ENCODE results near the gene DAGLA.
A peak's percentile ranks its signal among the peaks of the same experiment; 100 is the strongest.

Gene DAGLA

DNA sequence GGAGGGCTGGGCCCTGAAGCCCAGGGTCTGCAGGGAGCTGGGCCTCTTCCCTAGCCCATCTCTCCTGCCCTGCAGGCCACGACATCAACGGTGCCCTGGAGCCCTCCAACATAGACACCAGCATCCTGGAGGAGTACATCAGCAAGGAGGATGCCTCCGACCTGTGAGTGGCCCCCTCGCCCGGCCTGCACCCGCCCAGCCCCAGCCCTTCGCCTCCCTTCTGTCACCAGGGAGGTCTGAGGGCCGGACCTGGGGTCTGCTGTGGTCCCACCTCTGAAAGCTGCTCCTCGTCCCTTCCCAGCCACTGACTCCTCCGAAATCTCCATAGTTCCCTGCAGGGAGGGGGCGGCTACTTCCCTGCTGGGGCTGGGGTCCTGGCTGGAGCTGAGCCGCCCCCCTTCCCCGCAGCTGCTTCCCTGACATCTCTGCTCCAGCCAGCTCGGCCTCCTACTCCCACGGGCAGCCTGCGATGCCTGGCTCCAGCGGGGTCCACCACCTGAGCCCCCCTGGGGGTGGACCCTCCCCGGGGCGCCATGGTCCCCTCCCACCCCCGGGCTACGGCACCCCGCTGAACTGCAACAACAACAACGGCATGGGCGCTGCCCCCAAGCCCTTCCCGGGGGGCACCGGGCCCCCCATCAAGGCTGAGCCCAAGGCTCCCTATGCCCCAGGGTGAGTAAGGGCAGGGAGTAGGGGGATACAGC is 85.5 kb downstream of the DAGLA start:
- DNase-seq = no peak

DNA sequence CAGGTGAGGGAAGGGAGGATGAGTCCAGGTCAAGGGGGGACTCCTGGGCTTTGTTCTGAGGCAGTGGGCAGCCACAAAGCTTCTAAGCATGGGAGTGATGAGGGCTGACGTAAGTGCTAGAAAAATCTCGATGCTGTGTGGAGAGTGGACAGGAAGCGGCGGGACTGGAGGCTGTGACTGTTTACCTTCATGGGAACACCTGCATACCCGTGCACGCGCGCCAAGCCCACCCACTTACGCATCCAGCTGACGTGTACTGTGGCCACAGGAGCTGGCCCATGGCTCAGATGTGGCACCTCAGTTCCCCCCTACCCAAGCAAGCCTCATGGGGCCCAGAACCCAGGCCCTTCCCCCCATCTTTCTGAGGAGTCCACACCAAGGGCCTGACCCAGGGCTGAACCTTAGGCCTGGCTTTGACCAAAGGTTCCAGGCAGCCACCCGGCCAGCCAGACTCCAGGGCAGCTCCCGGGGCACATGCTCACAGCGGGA is 86.2 kb downstream of the DAGLA start:
- DNase-seq = no peak

DNA sequence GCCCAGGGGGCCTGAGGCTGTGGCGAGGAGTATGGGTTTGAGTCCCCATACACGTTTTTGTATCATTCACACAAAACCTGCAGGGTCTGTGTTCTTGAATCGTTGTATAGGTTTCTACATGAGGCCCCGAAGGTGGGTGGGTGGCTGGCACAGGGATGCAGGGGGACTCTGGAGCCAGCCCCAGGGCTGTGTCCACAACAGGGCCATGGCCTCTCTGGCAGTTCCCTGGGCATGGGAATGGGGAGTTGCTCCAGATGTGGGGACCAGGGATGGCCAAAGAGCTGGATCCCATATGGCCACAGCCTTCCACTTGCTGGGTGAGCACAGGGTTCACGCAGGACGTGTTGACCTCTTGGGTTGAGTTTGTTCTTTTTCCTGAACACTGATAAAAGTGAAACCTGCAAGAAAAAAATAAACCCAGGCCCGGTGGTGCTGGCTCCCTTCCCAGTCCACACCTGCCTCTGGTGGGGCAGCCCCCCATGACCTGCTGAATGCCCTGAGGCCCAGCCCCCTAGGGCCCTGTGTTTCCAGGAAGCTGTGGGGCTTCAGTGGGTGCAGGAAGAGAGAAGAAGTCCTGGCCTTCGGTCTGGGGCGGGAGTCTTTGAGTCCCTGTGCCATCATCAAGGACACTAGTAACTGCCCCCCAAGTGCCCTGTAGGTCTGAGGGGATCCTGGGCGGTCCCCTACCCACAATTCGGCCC is 88.3 kb downstream of the DAGLA start:
- DNase-seq = no peak

DNA sequence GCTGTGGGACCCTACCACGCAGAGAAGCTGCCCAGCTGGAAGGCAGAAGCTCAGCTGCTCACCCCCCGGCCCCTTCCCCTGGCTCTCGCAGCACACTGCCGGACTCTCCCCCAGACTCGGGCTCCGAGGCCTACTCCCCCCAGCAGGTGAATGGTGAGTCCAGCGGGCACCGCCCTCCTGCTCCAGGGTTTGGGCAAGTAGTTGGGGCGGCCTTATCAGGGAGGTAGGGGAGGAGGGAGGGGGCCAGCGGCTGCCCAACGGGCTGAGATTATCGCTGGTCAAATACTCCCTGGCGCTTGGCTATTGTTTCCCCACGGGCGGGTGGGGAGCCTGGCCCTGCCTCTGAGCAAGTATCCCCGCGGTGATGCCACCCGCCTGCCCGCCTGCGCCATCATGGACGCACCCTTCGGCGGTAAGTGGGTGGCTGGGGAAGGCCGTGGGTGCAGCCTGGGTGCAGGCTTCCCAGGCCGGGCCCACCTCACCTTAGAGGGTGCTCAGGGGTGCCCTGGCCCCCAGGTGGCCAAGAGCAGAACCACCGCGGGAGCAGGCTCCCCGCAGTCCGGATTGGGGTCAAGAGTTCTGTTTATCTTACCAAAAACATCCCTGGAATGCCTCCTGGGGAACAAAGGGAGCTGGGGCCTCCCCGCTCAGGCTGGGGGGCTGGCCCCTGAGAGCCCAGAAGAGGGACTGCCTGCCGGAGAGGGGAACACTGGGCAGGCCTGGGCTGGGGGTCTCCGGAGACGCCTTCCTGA is 89.2 kb downstream of the DAGLA start:
- no peak for DNase-seq

DNA sequence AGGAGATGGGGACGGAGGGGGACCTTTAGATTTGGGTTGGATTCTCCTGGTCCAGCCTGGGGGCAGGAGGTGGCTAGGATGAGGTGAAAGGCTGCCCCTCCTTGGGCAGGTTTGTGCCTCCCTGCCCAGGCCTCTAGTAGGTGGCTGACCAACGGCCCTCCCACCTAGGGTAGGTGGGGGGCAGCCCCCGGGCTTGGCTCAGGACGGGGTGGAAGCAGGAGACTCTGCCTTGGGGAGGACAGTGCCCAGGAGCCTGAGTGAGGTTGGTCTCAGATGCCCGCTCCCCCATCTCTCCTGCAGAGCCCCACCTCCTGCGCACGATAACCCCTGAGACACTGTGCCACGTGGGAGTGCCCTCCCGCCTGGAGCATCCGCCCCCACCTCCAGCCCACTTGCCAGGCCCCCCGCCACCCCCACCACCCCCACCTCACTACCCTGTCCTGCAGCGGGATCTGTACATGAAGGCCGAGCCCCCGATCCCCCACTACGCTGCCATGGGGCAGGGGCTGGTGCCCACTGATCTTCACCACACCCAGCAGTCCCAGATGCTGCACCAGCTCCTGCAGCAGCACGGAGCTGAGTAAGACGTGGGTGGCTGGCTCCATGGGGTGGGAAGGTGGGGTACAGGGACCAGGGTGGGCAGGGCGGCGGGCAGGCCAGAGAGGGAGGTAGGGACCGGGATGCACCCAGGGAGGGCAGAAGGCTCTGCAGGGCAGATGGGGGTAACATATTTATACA is 89.9 kb downstream of the DAGLA start:
- DNase-seq = no peak

DNA sequence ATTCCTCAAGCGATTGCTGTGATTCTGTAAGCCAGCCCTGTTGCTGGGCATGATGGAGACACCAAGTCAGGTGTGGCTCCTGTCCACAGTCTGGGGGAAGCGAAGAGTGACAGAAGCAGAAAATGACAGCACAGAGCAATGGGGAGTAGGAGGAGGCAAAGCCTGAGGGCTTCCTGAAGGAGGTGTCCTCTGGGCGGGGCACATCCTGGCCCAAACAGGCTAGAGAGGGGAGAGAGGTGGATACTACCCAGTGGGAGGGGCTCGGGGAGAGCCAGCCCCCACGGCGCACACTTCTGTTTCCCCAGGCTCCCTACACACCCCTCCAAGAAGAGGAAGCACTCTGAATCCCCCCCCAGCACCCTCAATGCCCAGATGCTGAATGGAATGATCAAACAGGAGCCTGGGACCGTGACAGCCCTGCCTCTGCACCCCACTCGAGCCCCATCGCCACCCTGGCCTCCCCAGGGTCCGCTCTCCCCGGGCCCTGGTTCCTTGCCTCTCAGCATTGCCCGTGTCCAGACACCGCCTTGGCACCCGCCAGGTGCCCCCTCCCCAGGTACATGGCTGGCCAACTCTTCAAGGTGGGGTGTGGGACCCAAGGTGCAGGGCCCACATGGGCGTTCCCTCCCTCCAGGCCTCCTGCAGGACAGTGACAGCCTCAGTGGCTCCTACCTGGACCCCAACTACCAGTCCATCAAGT is 91.2 kb downstream of the DAGLA start:
- no peak for DNase-seq

DNA sequence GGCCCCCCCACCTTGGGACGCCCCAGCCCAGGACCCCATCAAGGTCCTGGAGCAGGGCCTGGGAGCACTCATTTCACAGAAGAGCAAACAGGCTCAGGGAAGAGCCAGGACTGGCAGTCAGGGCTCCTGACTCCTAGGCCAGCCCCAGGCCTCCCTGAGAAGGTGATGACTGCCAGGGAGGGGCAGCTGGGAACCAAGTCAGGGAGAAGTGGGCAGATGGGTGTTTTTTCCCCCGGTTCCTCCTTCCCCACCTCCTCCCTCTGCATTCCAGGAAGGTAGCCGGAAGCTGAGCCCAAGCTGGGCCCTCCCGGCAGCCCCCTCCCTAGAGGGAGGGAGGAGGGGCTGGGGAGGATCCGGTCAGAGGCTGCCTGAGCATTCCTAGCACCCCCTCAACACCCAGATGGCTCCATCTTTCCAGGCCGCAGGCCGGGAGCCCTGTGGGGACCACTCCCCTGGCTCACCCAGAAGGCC is 91.8 kb downstream of the DAGLA start:
- no peak for DNase-seq

DNA sequence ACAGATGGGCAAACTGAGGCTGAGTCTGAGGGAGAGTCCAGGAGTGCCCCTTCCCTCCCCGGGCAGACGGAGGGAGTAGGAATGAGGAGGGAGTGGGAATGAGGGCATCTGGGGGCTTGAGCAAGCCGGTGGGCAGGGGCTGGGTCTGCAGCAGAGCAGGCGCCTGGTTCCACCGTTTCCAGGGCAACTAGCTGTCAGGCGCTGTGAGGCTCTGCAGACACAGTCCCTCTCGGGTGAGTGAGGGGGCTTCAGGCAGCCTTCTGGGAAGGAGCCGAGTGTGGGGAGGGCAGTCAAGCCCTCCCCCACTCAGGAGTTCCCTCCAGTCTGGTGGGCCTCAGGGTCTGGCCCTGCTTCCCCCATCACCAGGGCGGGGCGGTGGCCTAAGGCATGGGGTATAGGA is 93.2 kb downstream of the DAGLA start:
- DNase-seq = no peak

DNA sequence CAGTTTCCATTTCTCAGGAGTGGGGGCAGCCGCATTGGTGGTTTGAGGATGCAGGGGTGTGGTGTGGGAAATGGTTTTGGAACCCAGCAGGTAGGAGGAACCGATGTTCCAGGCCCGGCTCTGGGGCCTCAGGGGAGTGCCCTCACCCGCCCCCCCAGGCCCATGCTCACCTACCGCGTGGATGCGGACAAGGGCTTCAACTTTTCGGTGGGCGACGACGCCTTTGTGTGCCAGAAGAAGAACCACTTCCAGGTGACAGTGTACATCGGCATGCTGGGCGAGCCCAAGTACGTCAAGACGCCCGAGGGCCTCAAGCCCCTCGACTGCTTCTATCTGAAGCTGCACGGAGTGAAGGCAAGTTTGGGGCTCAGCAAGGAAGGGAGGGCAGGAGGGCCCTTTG is 93.6 kb downstream of the DAGLA start:
- no peak for DNase-seq

DNA sequence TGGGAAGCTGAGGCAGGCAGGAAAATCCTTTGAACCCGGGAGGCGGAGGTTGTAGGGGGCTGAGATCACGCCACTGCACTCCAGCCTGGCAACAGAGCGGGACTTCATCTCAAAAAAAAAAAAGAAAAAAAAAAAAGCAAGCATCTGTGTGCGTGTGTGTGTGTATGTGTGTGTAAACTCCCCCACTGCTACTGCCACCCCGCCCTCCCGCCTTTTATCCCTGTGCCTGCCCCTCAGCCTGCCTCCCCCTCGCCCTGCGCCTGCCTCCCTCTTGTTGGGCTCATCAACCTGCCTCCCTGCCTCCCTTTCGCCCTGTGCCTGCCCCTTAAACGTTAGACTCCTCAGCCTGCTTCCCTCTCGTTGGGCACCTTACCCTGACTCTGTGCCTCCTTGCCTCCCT is 94.2 kb downstream of the DAGLA start:
- no peak for DNase-seq

DNA sequence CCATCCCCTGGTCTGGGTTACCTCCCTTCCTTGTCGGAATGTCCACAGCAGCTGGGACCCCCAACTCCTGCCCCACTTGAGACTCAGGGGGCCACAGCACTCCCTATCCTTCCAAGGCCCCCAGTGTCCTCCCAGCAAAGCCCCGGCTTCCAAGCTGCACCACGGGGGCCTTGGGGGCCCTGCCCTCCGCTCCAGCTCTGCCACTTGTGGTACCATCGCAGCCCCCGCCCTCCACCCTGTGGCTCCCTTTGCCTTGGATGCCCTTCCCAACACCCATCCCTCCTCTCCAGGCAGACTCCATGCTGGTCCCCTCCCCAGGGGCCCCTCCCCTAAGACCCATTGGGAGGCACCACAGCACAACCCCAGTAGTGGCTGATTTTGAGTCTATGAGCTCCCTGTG is 94.9 kb downstream of the DAGLA start:
- DNase-seq = no peak

DNA sequence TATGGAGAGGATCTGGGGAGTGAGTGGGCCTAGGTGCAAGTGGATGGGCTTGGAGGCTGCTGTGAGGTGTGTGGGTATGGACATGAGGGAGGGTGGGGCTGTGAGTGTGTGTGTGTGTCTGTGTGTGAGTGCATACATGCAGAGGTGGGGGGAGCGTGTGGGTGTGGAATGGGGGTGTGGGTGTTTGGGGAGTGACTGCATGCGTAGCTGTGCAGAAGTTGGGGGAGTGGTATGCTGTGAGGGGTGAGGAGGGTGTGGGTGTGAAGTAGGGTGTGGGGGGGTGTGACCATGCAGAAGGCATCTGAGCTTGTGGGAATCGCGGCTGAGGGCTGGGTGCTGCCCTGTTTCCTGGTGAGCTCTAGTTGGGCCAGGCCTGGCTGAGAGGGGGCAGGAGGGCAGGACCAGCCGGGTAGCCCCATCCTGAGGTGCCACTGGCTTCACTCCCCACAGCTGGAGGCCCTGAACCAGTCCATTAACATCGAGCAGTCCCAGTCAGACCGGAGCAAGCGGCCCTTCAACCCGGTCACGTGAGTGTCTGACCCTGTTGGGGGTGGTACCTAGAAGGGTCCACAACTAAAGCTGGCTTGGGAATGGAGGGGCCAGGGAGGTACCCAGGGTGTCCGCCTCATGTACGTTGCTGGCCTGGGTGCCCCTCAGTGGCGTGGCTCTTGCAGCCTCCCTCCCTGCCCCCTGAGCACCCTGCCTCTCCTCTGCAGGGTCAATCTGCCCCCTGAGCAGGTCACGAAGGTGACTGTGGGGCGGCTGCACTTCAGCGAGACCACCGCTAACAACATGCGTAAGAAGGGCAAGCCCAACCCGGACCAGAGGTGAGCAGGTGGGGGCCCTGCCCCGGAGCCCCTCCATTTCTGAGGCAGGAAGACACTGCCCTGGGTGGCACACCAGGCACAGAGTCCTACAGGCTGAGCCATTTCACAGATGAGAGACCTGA is 95.7 kb downstream of the DAGLA start:
- no peak for DNase-seq

DNA sequence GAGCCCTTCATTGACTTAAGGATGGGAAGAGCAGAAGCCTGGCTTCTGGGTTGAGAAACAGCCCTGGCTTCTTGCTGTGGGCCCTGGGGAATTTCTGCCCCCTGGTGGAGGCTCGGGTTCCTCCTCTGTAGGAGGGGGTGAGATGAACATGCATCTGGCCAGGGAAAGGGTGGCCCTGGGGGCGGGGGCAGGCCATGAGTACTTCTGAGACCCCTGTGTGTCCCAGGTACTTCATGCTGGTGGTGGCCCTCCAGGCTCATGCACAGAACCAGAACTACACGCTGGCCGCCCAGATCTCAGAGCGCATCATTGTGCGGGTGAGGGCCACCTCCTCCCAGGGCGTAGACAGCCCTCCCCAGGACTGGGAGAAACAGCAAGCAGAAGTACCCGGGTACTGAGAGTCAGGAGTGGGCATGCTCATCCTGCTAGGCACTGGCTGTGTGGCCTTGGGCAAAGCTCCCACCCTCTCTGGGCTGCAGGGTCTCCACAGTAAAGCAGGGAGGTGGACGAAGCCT is 96.4 kb downstream of the DAGLA start:
- peak in 3 of 5 donors; percentile 27 to 62 (median 27) for DNase-seq

DNA sequence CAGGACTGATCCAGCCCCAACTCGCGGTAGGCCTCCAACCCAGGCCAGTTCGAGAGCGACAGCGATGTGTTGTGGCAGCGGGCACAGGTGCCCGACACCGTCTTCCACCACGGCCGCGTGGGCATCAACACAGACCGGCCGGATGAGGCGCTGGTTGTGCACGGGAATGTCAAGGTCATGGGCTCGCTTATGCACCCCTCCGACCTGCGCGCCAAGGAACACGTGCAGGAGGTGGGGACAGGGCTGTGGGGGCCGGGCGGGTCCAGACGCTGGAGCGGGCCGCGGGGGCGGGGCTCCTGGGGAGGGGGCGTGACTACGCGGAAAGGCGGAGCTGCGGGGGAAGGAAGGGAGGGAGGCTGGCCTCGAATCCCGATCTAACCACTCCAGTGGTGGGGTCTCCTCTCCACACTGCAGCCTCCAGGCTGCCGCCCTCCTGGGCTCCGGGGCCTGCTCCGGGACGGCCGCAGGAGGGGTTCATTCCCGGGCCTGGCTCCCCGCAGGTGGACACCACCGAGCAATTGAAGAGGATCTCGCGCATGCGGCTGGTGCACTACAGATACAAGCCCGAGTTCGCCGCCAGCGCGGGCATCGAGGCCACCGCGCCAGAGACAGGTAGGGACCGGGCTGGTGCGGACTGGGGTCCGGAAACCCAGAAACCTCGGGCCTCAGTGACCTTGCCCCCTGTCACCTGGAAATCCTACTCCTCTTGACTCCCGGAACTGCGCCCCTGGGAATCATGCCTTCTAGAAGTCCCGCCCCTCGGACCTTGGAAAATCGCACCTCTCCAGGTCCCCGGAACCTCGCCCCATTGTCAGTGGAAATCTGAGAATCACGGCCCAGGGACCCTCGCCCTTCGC is 97.3 kb downstream of the DAGLA start:
- DNase-seq = peak; percentile 38 to 62 (median 60)

DNA sequence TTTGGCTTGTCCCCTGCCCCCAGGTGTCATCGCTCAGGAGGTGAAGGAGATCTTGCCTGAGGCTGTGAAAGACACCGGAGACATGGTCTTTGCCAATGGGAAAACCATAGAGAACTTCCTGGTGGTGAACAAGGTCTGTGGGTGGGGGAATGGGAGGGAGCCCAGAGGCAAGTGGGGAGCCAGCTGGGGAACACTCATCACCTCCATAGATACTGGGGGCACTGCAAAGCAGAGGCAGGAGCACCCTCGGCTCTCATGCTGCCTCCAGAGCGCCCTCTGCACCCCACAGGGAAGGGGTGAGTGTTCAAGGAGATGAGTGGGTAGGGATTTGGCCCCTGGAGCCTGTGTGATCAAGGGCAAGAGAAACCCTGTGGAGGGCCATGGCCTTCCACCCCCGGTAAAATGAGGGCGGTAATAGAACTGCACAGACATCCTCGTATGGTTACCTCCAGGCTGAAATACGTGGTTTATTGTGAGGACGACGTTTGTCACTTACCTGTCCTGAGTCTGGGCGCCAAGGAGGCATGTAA is 98.2 kb downstream of the DAGLA start:
- no peak for DNase-seq

DNA sequence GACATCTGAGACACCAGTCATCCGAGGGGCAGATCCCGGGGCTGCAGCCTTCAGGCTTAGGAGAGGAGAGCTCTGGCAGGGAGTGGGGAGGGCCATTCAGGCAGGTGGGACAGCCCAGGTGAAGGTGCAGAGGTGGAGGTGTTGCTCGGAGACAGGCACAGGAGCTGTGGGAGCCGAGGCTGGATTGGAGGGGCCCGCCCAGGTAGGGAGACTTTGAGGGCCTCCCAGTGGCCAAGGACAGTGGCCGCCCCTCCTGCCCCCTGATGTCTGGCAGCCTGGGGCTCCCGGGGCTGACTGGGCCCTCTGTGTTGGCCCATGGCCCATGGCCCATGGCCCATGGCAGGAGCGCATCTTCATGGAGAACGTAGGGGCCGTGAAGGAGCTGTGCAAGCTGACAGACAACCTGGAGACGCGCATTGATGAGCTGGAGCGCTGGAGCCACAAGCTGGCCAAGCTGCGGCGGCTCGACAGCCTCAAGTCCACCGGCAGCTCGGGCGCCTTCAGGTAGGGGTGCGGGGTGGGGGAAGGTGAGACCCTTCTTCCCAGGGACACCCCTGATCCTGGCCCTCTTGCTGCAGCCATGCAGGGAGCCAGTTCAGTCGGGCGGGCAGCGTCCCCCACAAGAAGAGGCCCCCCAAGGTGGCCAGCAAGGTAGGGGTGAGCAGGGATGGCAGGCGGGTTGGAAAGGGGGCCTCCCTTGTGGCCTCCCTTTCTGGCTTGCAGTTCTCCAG is 98.9 kb downstream of the DAGLA start:
- no peak for DNase-seq

DNA sequence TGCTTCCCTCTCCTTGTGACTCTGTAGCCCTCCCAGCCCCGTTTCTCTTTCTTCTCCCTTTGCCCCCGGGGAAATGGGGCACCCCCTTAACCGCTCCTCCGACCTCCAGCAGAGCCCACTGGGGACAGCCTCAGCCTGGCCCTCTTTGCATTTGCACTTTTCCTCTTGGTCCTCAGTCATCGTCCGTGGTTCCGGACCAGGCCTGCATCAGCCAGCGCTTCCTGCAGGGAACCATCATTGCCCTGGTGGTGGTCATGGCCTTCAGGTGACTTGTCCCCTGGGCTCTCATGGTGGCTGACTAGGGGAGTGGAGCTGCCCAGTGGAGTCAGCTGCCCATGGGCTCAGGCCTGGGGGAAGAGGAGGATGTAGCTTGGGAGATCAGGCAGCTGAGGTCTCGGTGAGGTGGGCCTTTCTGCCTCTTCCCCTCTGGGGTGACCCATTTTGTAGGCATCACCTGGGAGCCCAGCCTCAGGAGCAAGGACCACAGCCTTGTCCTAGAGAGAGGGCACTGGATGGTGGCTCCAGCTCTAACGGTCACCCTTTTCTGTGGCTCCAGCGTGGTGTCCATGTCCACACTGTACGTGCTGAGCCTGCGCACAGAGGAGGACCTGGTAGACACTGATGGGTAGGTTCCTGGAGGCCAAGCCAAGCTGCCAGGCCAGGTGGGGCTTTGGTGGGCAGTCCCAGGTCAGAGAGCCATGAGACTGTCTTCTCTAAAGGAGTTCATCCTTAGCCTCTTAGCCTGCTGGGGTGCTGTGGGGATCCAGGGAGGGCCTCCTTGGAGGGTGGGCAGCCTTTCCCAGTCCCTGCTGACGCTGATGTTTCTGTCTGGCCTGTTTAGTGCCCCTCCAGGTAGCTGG is 99.7 kb downstream of the DAGLA start:
- no peak for DNase-seq
